Measurements from ENCODE around the gene CCDC85C.

GRCh38 chr14:99472937-99473336, 131.1 kb downstream of the CCDC85C start:
- no peak for TF ChIP-seq POLR2A (IDR thresholded peaks at IDR 0.05; ENCODE audit: low read length)
- TF ChIP-seq GATA1 (IDR thresholded peaks at IDR 0.05; ENCODE audit: low read depth, low read length): no peak

Measured in erythroblast (primary cell).